K562 (cell line): ENCODE measurements around the gene TSPAN14. TPM values are rescaled to one million over a fixed set of nuclear protein-coding genes. Genes with fewer than 3 reads are reported as not detected.

Experiments used
- BHLHE40 ChIP-seq: IDR thresholded peaks from 2 replicates; pipeline ENCODE4 v1.6.1; 2011; ENCODE audit warnings: low read length, improper control_type of control experiment
- C11orf30 ChIP-seq: fragments of 450-650 bp; IDR thresholded peaks from 2 replicates; pipeline ENCODE4 v1.6.1; 2016; ENCODE audit warnings: low read depth, mild to moderate bottlenecking
- EGR1 ChIP-seq: fragments of 450-650 bp; conservative IDR thresholded peaks from 2 replicates; pipeline ENCODE4 v1.6.1; 2017; ENCODE audit warnings: mild to moderate bottlenecking
- ERF ChIP-seq: fragments of 450-650 bp; formaldehyde crosslinking; IDR thresholded peaks from 2 replicates; pipeline ENCODE4 v1.4.0; 2020; ENCODE audit warnings: mild to moderate bottlenecking, mixed read lengths
- GMEB1 ChIP-seq: fragments of 250-450 bp; sonication (Bioruptor Pico); IDR thresholded peaks from 2 replicates; pipeline ENCODE4 v1.4.0; 2020; ENCODE audit warnings: mild to moderate bottlenecking
- HEY1 ChIP-seq: fragments of 250-450 bp; sonication (Bioruptor Pico); IDR thresholded peaks from 2 replicates; pipeline ENCODE4 v1.5.0; 2020; ENCODE audit warnings: mild to moderate bottlenecking, moderate library complexity, borderline replicate concordance
- HINFP ChIP-seq: fragments of 450-650 bp; conservative IDR thresholded peaks from 2 replicates; pipeline ENCODE4 v1.6.1; 2016; ENCODE audit warnings: missing genetic modification characterization, low read depth, mild to moderate bottlenecking, control low read depth, missing compliant biosample characterization
- NR2F6 ChIP-seq: fragments of 450-650 bp; formaldehyde crosslinking; IDR thresholded peaks from 2 replicates; pipeline ENCODE4 v1.4.0; 2020; ENCODE audit warnings: mild to moderate bottlenecking
- RBBP5 ChIP-seq: fragments of 200-600 bp; sonication (generic); IDR thresholded peaks from 2 replicates; pipeline ENCODE4 v1.6.1; 2012; ENCODE audit warnings: borderline replicate concordance, mild to moderate bottlenecking, low read length, control low read depth, inconsistent platforms; ENCODE audit not compliant: insufficient read depth, poor library complexity, severe bottlenecking
- SMARCA4 ChIP-seq: fragments of 450-650 bp; IDR thresholded peaks from 2 replicates; pipeline ENCODE4 v1.6.1; 2016
- TAF15 ChIP-seq: fragments of 200-400 bp; formaldehyde crosslinking; IDR thresholded peaks from 2 replicates; pipeline ENCODE4 v1.6.1; 2017; ENCODE audit warnings: mild to moderate bottlenecking, low read depth, low read length, moderate library complexity
- TEAD1 ChIP-seq, 2 experiments: fragments of 450-650 bp in 1 of 2; sonication (generic) in 1 of 2; formaldehyde crosslinking; IDR thresholded peaks; 2 replicates each; pipeline versions ENCODE4 v1.4.0 to v1.8.0; 2020 to 2022; ENCODE audit warnings: mild to moderate bottlenecking in 2 of 2, missing genetic modification reagents in 1 of 2
- U2AF1 ChIP-seq: fragments of 200-400 bp; formaldehyde crosslinking; optimal IDR thresholded peaks from 2 replicates; pipeline ENCODE3; 2017; ENCODE audit warnings: mild to moderate bottlenecking, low read depth, low read length, moderate library complexity
- ZC3H11A ChIP-seq: IDR thresholded peaks from 2 replicates; pipeline ENCODE4 v1.6.1; 2012; ENCODE audit warnings: low read depth, low read length, improper control_type of control experiment
- ZNF133 ChIP-seq: fragments of 250-450 bp; sonication (Bioruptor Pico); IDR thresholded peaks from 2 replicates; pipeline ENCODE4 v1.4.0; 2020; ENCODE audit warnings: mild to moderate bottlenecking
- ZNF146 ChIP-seq: IDR thresholded peaks from one replicate; pipeline ENCODE4 v1.6.1; 2018; ENCODE audit warnings: missing compliant biosample characterization; ENCODE audit not compliant: unreplicated experiment
- ZNF197 ChIP-seq: fragments of 200-800 bp; sonication (Bioruptor generic); IDR thresholded peaks from 2 replicates; pipeline ENCODE4 v1.6.1; 2016; ENCODE audit warnings: low read depth, missing genetic modification characterization, missing compliant biosample characterization
- ZNF224 ChIP-seq: sonication (generic); formaldehyde crosslinking; IDR thresholded peaks from 2 replicates; pipeline ENCODE4 v1.8.0; 2022; ENCODE audit warnings: mild to moderate bottlenecking, missing genetic modification reagents
- ZSCAN32 ChIP-seq: fragments of 450-650 bp; formaldehyde crosslinking; IDR thresholded peaks from 2 replicates; pipeline ENCODE4 v1.4.0; 2020; ENCODE audit warnings: mild to moderate bottlenecking, moderate library complexity
- polyA plus RNA-seq, 8 experiments: library from polyadenylated mRNA; depleted of rRNA in 4 of 8; stranded (reverse) in 5 of 8; unstranded in 3 of 8; fragments of >200 nt; fragmentation: Nextera tagmentation in 2 of 8; fragmentation: Illumina TruSeq in 1 of 8; extraction: Ambion mirVana in 2 of 8; extraction: Trizol in 1 of 8; gene quantifications; 2 replicates each; pipeline versions ENCODE4 v1.2.1 to v1.2.3, GENCODE V29; 2011 to 2014; ENCODE audit warnings: inconsistent platforms in 1 of 8, missing spikeins in 1 of 8
- total RNA-seq, 7 experiments: library from RNA; depleted of rRNA in 6 of 7; stranded (reverse); fragments of >200 nt in 6 of 7; fragmentation: Illumina TruSeq in 2 of 7; extraction: Trizol in 2 of 7; gene quantifications; 2 replicates each; pipeline versions ENCODE4 v1.2.1 to v1.2.3, GENCODE V29; 2011 to 2021; ENCODE audit warnings: low replicate concordance in 1 of 7
- TF ChIP-seq, protein P1 (sequence below), 3 experiments: fragments of 200-800 bp in 1 of 3; sonication (Bioruptor generic) in 1 of 3; sonication (generic) in 1 of 3; formaldehyde crosslinking in 1 of 3; IDR thresholded peaks; 2 replicates each; pipeline versions ENCODE4 v1.6.1 to v1.8.0; 2016 to 2022; ENCODE audit warnings: mild to moderate bottlenecking in 2 of 3, missing compliant biosample characterization in 2 of 3, missing genetic modification characterization in 2 of 3, missing genetic modification reagents in 1 of 3

TSPAN14 gene
- total and polyA plus RNA-seq, 9 of the 15 experiments (the other 6 are each of a cell fraction or from before 2014, with no cell fraction given), result 5.8 to 92.9 (median 23.3) TPM

GRCh38 chr10:80466724-80467326 is 12.7 kb downstream of the TSPAN14 start (continued):
- TF ChIP-seq, protein P1, sequence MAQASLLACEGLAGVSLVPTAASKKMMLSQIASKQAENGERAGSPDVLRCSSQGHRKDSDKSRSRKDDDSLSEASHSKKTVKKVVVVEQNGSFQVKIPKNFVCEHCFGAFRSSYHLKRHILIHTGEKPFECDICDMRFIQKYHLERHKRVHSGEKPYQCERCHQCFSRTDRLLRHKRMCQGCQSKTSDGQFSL (CRISPR knock-in tag; IDR thresholded peaks at IDR 0.05), result no peak
- TF ChIP-seq, protein P1 (tag; IDR thresholded peaks at IDR 0.05), result peak in 1 of 2 experiments; percentile 50; a peak in 1 of 4 replicates
- TF ChIP-seq ZNF146 (CRISPR knock-in tag) (no peak), C11orf30 (peak; percentile 97), BHLHE40 (0 out of 2 replicates have a peak, but pooled peaks have one; percentile 8), U2AF1 (no peak), ZSCAN32 (CRISPR knock-in tag) (no peak), ZNF197 (CRISPR knock-in tag) (no peak), GMEB1 (CRISPR knock-in tag) (no peak; the same call in 1 of the 2 replicates), HEY1 (CRISPR knock-in tag) (no peak), EGR1 (peak; percentile 24; the same call in 1 of the 2 replicates), ZC3H11A (no peak), SMARCA4 (peak; percentile 79), HINFP (tag) (0 out of 2 replicates have a peak, but pooled peaks have one; percentile 55), RBBP5 (no peak), ZNF224 (CRISPR knock-in tag) (no peak), ERF (CRISPR knock-in tag) (no peak), ZNF133 (CRISPR knock-in tag) (no peak), TEAD1 (CRISPR knock-in tag; IDR thresholded peaks at IDR 0.05) (peak in 1 of 2 experiments; percentile 46; a peak in 1 of 4 replicates), TAF15 (no peak), NR2F6 (CRISPR knock-in tag) (no peak)
